Testis (tissue), 2 donors: ENCODE results near the gene CFAP46.

Source experiments
- CTCF ChIP-seq, 3 experiments: fragments of 450-650 bp in 2 of 3; fragments of 200-600 bp in 1 of 3; sonication (generic) in 1 of 3; IDR thresholded peaks; one replicate each; pipeline ENCODE4 v1.5.1; 2016 to 2019; ENCODE audit warnings: antibody characterized with exemption in 3 of 3, mild to moderate bottlenecking in 2 of 3, moderate library complexity in 1 of 3
- POLR2A ChIP-seq: fragments of 450-650 bp; IDR thresholded peaks from one replicate; pipeline ENCODE4 v1.6.1; 2017; ENCODE audit warnings: antibody characterized with exemption, mild to moderate bottlenecking, moderate library complexity

- TF ChIP-seq CTCF (IDR thresholded peaks at IDR 0.05), result no peak
- TF ChIP-seq POLR2A, result no peak
These were observed 156.5 kb downstream of the CFAP46 start, which contains the start of gene NKX6-2 for GRCh38 chr10:132785723-132786475.
